GM19324 (cell line): ENCODE data around the gene KCNQ1OT1.

Source experiments
- ATAC-seq: cut with Tn5 transposase; IDR thresholded peaks from one replicate; pipeline ENCODE4 v1.9.1; 2021; ENCODE audit warnings: mild to moderate bottlenecking, moderate library complexity; ENCODE audit not compliant: unreplicated experiment, low FRiP score

The KCNQ1OT1 gene

GRCh38 chr11:2586087-2586792 is 113.6 kb downstream of the KCNQ1OT1 start:
- no peak for ATAC-seq

GRCh38 chr11:2585566-2586086 is 114.2 kb downstream of the KCNQ1OT1 start:
- no peak for ATAC-seq

GRCh38 chr11:2584812-2585565 is 114.8 kb downstream of the KCNQ1OT1 start:
- ATAC-seq: no peak

GRCh38 chr11:2584434-2584811 is 115.4 kb downstream of the KCNQ1OT1 start:
- ATAC-seq: no peak

GRCh38 chr11:2583605-2583958 is 116.2 kb downstream of the KCNQ1OT1 start:
- ATAC-seq: no peak

- ATAC-seq: no peak
Observed at GRCh38 chr11:2582946-2583604, 116.7 kb downstream of the KCNQ1OT1 start.

- ATAC-seq: no peak
Observed at GRCh38 chr11:2582351-2582945, 117.3 kb downstream of the KCNQ1OT1 start.

GRCh38 chr11:2581931-2582350 is 117.9 kb downstream of the KCNQ1OT1 start:
- no peak for ATAC-seq

- no peak for ATAC-seq
Observed at GRCh38 chr11:2581151-2581930, 118.5 kb downstream of the KCNQ1OT1 start.

- ATAC-seq: no peak
Observed at GRCh38 chr11:2580571-2581001, 119.2 kb downstream of the KCNQ1OT1 start.

- ATAC-seq: no peak
Observed at GRCh38 chr11:2580061-2580421, 119.8 kb downstream of the KCNQ1OT1 start.

GRCh38 chr11:2579315-2580060 is 120.3 kb downstream of the KCNQ1OT1 start:
- ATAC-seq: no peak

GRCh38 chr11:2578929-2579270 is 120.9 kb downstream of the KCNQ1OT1 start:
- no peak for ATAC-seq

GRCh38 chr11:2577991-2578928 is 121.5 kb downstream of the KCNQ1OT1 start:
- no peak for ATAC-seq

GRCh38 chr11:2577031-2577990 is 122.5 kb downstream of the KCNQ1OT1 start:
- ATAC-seq: no peak

- no peak for ATAC-seq
Observed at GRCh38 chr11:2576549-2576948, 123.2 kb downstream of the KCNQ1OT1 start.

GRCh38 chr11:2576111-2576510 is 123.7 kb downstream of the KCNQ1OT1 start:
- no peak for ATAC-seq
